Nephron (organoid): Measurements from ENCODE around the gene CHMP6.

Source experiments
- H3K27ac Mint-ChIP-seq, 3 experiments: 2 replicates each; pipeline ENCODE4 v1.8.0; 2020; ENCODE audit warnings: mixed read lengths in 3 of 3, mild to moderate bottlenecking in 2 of 3, moderate library complexity in 1 of 3
- H3K27me3 Mint-ChIP-seq: 2 replicates; pipeline ENCODE4 v1.8.0; 2021; ENCODE audit warnings: low read depth, mild to moderate bottlenecking, moderate library complexity, mixed read lengths
- H3K36me3 Mint-ChIP-seq: 2 replicates; pipeline ENCODE4 v1.8.0; 2020; ENCODE audit warnings: low read depth, mixed read lengths
- H3K4me1 Mint-ChIP-seq: 2 replicates; pipeline ENCODE4 v1.8.0; 2020; ENCODE audit warnings: mixed read lengths
- H3K4me3 Mint-ChIP-seq, 3 experiments: 2 replicates each; pipeline ENCODE4 v1.8.0; 2020; ENCODE audit warnings: mild to moderate bottlenecking in 3 of 3, mixed read lengths in 3 of 3, moderate library complexity in 2 of 3
- H3K9me3 Mint-ChIP-seq: 2 replicates; pipeline ENCODE4 v1.8.0; 2020; ENCODE audit warnings: mixed read lengths
- CTCF ChIP-seq, 3 experiments: fragments of 200-600 bp; sonication (generic); IDR thresholded peaks; one replicate each; pipeline ENCODE4 v1.5.0; 2021; ENCODE audit warnings: antibody characterized with exemption in 3 of 3; ENCODE audit not compliant: unreplicated experiment in 3 of 3

The CHMP6 gene

GRCh38 chr17:80964859-80965580, 26.6 kb upstream of the CHMP6 start:
- TF ChIP-seq CTCF (IDR thresholded peaks at IDR 0.05; ENCODE audit: unreplicated experiment in 3 of 3), result no peak
- Mint-ChIP-seq H3K4me1 (peaks cover 50% of the 10 kb centered on the region), H3K27me3 (peaks cover 3% of the 10 kb centered on the region), H3K9me3 (no peaks in the 10 kb centered on the region), H3K36me3 (peaks cover 8% of the 10 kb centered on the region), H3K27ac (peak overlapping the region in 2 of 3 experiments; percentile 73 to 82), H3K4me3 (no peak overlapping the region)

- TF ChIP-seq CTCF (IDR thresholded peaks at IDR 0.05; ENCODE audit: unreplicated experiment in 3 of 3), result no peak
- H3K4me3 Mint-ChIP-seq, result no peak overlapping the region
- H3K27me3 Mint-ChIP-seq, result peaks cover 3% of the 10 kb centered on the region
- peaks cover 55% of the 10 kb centered on the region for H3K4me1 Mint-ChIP-seq
- H3K36me3 Mint-ChIP-seq, result peaks cover 8% of the 10 kb centered on the region
- H3K27ac Mint-ChIP-seq, result peak overlapping the region in 2 of 3 experiments; percentile 53 to 82
- no peaks in the 10 kb centered on the region for H3K9me3 Mint-ChIP-seq
Observed at GRCh38 chr17:80965606-80966005, 26.0 kb upstream of the CHMP6 start.

- no peaks in the 10 kb centered on the region for H3K9me3 Mint-ChIP-seq
- H3K4me1 Mint-ChIP-seq, result peaks cover 37% of the 10 kb centered on the region
- peaks cover 9% of the 10 kb centered on the region for H3K27me3 Mint-ChIP-seq
- peaks cover 8% of the 10 kb centered on the region for H3K36me3 Mint-ChIP-seq
- H3K27ac Mint-ChIP-seq, result no peak overlapping the region
- no peak for TF ChIP-seq CTCF (IDR thresholded peaks at IDR 0.05; ENCODE audit: unreplicated experiment in 3 of 3)
- H3K4me3 Mint-ChIP-seq, result no peak overlapping the region
Observed at GRCh38 chr17:80967404-80967872, 24.2 kb upstream of the CHMP6 start.

- peak overlapping the region in 2 of 3 experiments; percentile 35 to 43 for H3K4me3 Mint-ChIP-seq
- no peak for TF ChIP-seq CTCF (IDR thresholded peaks at IDR 0.05; ENCODE audit: unreplicated experiment in 3 of 3)
- peaks cover 9% of the 10 kb centered on the region for H3K27me3 Mint-ChIP-seq
- peaks cover 33% of the 10 kb centered on the region for H3K4me1 Mint-ChIP-seq
- peaks cover 8% of the 10 kb centered on the region for H3K36me3 Mint-ChIP-seq
- no peaks in the 10 kb centered on the region for H3K9me3 Mint-ChIP-seq
- H3K27ac Mint-ChIP-seq, result peak overlapping the region; percentile 46 to 91 (median 83)
Observed at GRCh38 chr17:80968602-80969029, 23.0 kb upstream of the CHMP6 start.

- peaks cover 32% of the 10 kb centered on the region for H3K4me1 Mint-ChIP-seq
- peak overlapping the region; percentile 46 to 91 (median 83) for H3K27ac Mint-ChIP-seq
- no peak for TF ChIP-seq CTCF (IDR thresholded peaks at IDR 0.05; ENCODE audit: unreplicated experiment in 3 of 3)
- no peak overlapping the region for H3K4me3 Mint-ChIP-seq
- H3K27me3 Mint-ChIP-seq, result peaks cover 12% of the 10 kb centered on the region
- peaks cover 8% of the 10 kb centered on the region for H3K36me3 Mint-ChIP-seq
- no peaks in the 10 kb centered on the region for H3K9me3 Mint-ChIP-seq
Observed at GRCh38 chr17:80969030-80969673, 22.5 kb upstream of the CHMP6 start.
